Measurements from ENCODE around the gene DDHD1.

Gene DDHD1

GRCh38 chr14:53109105-53110041 lies 43.8 kb downstream of the DDHD1 start:
- TF ChIP-seq CTCF (IDR thresholded peaks at IDR 0.05; ENCODE audit: poor library complexity, severe bottlenecking): no peak
- no peaks in the 10 kb centered on the region for H3K27me3 ChIP-seq (ENCODE audit: insufficient read depth, poor library complexity, severe bottlenecking)
- H3K27ac ChIP-seq (ENCODE audit: poor library complexity, severe bottlenecking): no peak overlapping the region
- H3K4me1 ChIP-seq (ENCODE audit: insufficient read depth, poor library complexity, severe bottlenecking): no peaks in the 10 kb centered on the region
- no peaks in the 10 kb centered on the region for H3K36me3 ChIP-seq (ENCODE audit: low read depth)
- no peak overlapping the region for H3K4me3 ChIP-seq (ENCODE audit: severe bottlenecking)
- H3K9me3 ChIP-seq (ENCODE audit: severe bottlenecking): peaks cover 9% of the 10 kb centered on the region
- DNase-seq (ENCODE audit: low spot score): no peak
- ATAC-seq (ENCODE audit: low read depth): no peak

DNA sequence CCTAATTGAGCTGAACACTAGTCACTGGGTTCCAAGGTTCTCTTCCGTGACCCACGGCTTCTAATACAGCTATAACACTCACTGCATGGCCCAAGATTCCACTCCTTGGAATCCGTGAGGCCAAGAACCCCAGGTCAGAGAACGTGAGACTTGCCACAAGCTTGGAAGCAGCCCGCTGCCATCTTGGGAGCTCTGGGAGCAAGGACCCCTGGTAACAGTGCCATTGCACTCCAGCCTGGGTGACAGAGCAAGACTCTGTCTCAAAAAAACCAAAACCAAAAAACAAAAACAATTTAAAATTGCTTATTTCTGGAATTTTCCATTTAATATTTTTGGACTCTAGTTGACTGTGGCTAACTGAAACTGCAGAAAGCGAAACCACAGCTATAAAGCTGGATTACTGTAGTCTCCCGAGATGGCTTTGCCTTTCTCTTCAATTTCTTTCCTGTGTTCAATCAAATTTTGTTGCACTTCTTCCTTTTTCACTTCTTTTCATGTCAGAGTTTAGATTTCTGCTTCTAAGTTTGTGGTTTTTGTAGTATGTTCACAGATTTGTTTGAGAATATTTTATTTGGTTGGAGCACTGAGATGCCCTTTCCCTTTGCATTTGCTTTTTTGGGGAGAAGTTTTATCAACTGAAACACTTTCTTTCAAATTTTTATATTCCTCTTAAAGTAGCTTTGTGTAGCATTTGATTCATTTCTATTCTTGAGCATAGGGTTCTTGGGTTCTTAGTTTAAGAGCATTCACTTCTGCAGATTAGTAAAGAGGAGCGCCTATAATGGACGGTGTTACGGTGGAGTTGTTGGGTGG lies 44.6 kb downstream of the DDHD1 start:
- ATAC-seq (ENCODE audit: low read depth): no peak
- DNase-seq (ENCODE audit: low spot score): no peak
- no peak overlapping the region for H3K4me3 ChIP-seq (ENCODE audit: severe bottlenecking)

GRCh38 chr14:53106768-53107167 lies 46.4 kb downstream of the DDHD1 start:
- no peaks in the 10 kb centered on the region for H3K36me3 ChIP-seq (ENCODE audit: low read depth)
- no peak overlapping the region for H3K27ac ChIP-seq (ENCODE audit: poor library complexity, severe bottlenecking)
- peaks cover 9% of the 10 kb centered on the region for H3K9me3 ChIP-seq (ENCODE audit: severe bottlenecking)
- no peak for TF ChIP-seq CTCF (IDR thresholded peaks at IDR 0.05; ENCODE audit: poor library complexity, severe bottlenecking)
- ATAC-seq (ENCODE audit: low read depth): no peak
- no peaks in the 10 kb centered on the region for H3K27me3 ChIP-seq (ENCODE audit: insufficient read depth, poor library complexity, severe bottlenecking)
- H3K4me3 ChIP-seq (ENCODE audit: severe bottlenecking): no peak overlapping the region
- H3K4me1 ChIP-seq (ENCODE audit: insufficient read depth, poor library complexity, severe bottlenecking): no peaks in the 10 kb centered on the region
- no peak for DNase-seq (ENCODE audit: low spot score)

More for the DNA sequence above, 44.6 kb downstream of the DDHD1 start:
- no peaks in the 10 kb centered on the region for H3K36me3 ChIP-seq (ENCODE audit: low read depth)
- H3K9me3 ChIP-seq (ENCODE audit: severe bottlenecking): peaks cover 9% of the 10 kb centered on the region
- TF ChIP-seq CTCF (IDR thresholded peaks at IDR 0.05; ENCODE audit: poor library complexity, severe bottlenecking): no peak
- no peak overlapping the region for H3K27ac ChIP-seq (ENCODE audit: poor library complexity, severe bottlenecking)
- no peaks in the 10 kb centered on the region for H3K4me1 ChIP-seq (ENCODE audit: insufficient read depth, poor library complexity, severe bottlenecking)
- H3K27me3 ChIP-seq (ENCODE audit: insufficient read depth, poor library complexity, severe bottlenecking): no peaks in the 10 kb centered on the region

DNA sequence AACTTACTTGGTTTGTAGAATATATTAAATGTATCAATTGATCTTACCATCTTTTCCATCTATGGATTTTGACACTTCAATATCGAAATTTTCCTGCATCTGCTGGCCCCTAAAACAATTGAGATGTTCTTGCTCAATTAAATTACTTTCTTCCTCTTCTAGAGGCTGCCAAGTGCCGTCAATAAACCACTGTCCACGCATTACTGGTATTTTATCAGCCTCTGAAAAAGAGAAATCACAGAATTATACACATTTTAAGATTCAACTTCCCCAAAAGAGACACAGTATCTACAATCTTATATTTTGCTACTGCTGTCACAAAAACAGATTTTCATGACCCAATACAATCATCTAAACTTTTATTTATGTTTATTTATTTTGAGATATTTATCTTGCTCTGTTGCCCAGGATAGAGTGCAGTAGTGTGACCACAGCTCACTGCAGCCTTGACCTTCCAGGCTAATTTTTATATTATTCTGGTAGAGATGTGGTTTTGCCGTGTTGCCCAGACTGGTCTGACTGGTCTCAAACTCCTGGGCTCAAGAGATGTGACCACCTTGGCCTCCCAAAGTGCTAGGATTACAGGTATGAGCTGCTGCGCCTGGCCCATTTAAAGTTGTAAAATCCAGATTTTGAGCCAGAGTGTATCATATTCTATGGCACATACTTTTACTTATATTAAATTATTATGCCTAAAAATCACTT lies 49.3 kb downstream of the DDHD1 start:
- Histone ChIP-seq H3K9me3 (ENCODE audit: severe bottlenecking) (peaks cover 9% of the 10 kb centered on the region), H3K4me1 (ENCODE audit: insufficient read depth, poor library complexity, severe bottlenecking) (no peaks in the 10 kb centered on the region), H3K27me3 (ENCODE audit: insufficient read depth, poor library complexity, severe bottlenecking) (no peaks in the 10 kb centered on the region), H3K27ac (ENCODE audit: poor library complexity, severe bottlenecking) (no peak overlapping the region), H3K4me3 (ENCODE audit: severe bottlenecking) (no peak overlapping the region), H3K36me3 (ENCODE audit: low read depth) (no peaks in the 10 kb centered on the region)
- DNase-seq (ENCODE audit: low spot score) (no peak), ATAC-seq (ENCODE audit: low read depth) (no peak)
- no peak for TF ChIP-seq CTCF (IDR thresholded peaks at IDR 0.05; ENCODE audit: poor library complexity, severe bottlenecking)

All from RWPE2 (cell line).